Chondrocyte (in vitro differentiated cells): ENCODE measurements around the gene HSPB2. TPM values are rescaled to one million over a fixed set of nuclear protein-coding genes. Genes with fewer than 3 reads are reported as not detected.

Experiments
- total RNA-seq: library from RNA; stranded (reverse); gene quantifications from 3 replicates; pipeline ENCODE4 v1.2.1, GENCODE V29; 2021

The HSPB2 gene
- total RNA-seq, 1 donor from 2014 or later = 2.4 TPM

Other genes with a start within 250 kb of the HSPB2 start
- 17.2 to 27.3 TPM (median 18.5 TPM) in 3 replicates for gene PPP2R1B, start 146.3 kb upstream of the HSPB2 start, total RNA-seq
- 28.9 to 34.5 TPM (median 29.8 TPM) in 3 replicates for gene ALG9, start 41.2 kb upstream of the HSPB2 start, total RNA-seq
- 1.3 to 2.5 TPM (median 1.6 TPM) in 3 replicates for gene FDXACB1, start 33.6 kb upstream of the HSPB2 start, total RNA-seq
- gene CFAP68, start 33.2 kb upstream of the HSPB2 start, total RNA-seq = 10.2 to 12.7 TPM (median 11.3 TPM) in 3 replicates
- 770 to 1,975 TPM (median 1,937 TPM) in 3 replicates for gene CRYAB, start 964 bp upstream of the HSPB2 start, total RNA-seq
- 0.67 to 2.0 TPM (median 0.72 TPM) in 3 replicates for gene C11orf52, start 6.2 kb downstream of the HSPB2 start, total RNA-seq
- 28.0 to 41.9 TPM (median 29.6 TPM) in 3 replicates for gene DIXDC1, start 24.6 kb downstream of the HSPB2 start, total RNA-seq
- gene DLAT, start 112.7 kb downstream of the HSPB2 start, total RNA-seq = 24.9 to 31.6 TPM (median 27.7 TPM) in 3 replicates
- 0.62 to 1.4 TPM (median 1.3 TPM) in 3 replicates for gene PIH1D2, start 161.3 kb downstream of the HSPB2 start, total RNA-seq
- gene NKAPD1, start 161.6 kb downstream of the HSPB2 start, total RNA-seq = 15.5 to 18.5 TPM (median 18.2 TPM) in 3 replicates
- 56.3 to 67.9 TPM (median 56.5 TPM) in 3 replicates for gene TIMM8B, start 174.0 kb downstream of the HSPB2 start, total RNA-seq
- gene SDHD, start 174.1 kb downstream of the HSPB2 start, total RNA-seq = 52.0 to 62.8 TPM (median 61.5 TPM) in 3 replicates